Panc1 (cell line): ENCODE results near the gene BPTF. TPM values are rescaled to one million over a fixed set of nuclear protein-coding genes. Genes with fewer than 3 reads are reported as not detected.

Experiments
- ATAC-seq: fragments of 200-7000 bp; cut with Tn5 transposase; 2 replicates; pipeline ENCODE4 v1.9.1; 2020; ENCODE audit warnings: mild to moderate bottlenecking, moderate library complexity
- BruUV-seq: library from RNA; stranded (reverse); fragments of 400-500 nt; replicated peaks from 2 replicates; lab custom pipeline; 2021; lab: Mats Ljungman, UMichigan
- CTCF ChIA-PET: fragments of 300-600 bp; sonication (Branson Sonifier 250); formaldehyde crosslinking; loops from one replicate; lab custom pipeline; 2022; ENCODE audit warnings: antibody characterized with exemption; lab: Charles Lee
- POLR2A ChIA-PET: fragments of 300-600 bp; sonication (Branson Sonifier 250); formaldehyde crosslinking; loops from one replicate; lab custom pipeline; 2022; ENCODE audit warnings: antibody characterized with exemption; lab: Charles Lee
- DNase-seq: peaks from one replicate; pipeline ENCODE4 v3.0.0-alpha.2; 2010; ENCODE audit warnings: low read depth, low spot score
- H3K27ac ChIP-seq: 2 replicates; pipeline ENCODE4 v1.5.1; 2011; ENCODE audit warnings: mild to moderate bottlenecking, low read length, inconsistent platforms
- H3K27me3 ChIP-seq: fragments of 200-500 bp; sonication (Bioruptor generic); 2 replicates; pipeline ENCODE4 v1.6.0; 2014; ENCODE audit warnings: low read length, inconsistent platforms; ENCODE audit not compliant: control insufficient read depth, insufficient read depth
- H3K36me3 ChIP-seq: fragments of 200-500 bp; sonication (Bioruptor generic); 2 replicates; pipeline ENCODE4 v1.5.1; 2014; ENCODE audit warnings: inconsistent platforms, mild to moderate bottlenecking, low read length, moderate library complexity; ENCODE audit not compliant: control insufficient read depth, insufficient read depth
- H3K4me1 ChIP-seq: 2 replicates; pipeline ENCODE4 v1.5.1; 2011; ENCODE audit warnings: inconsistent platforms, mild to moderate bottlenecking, low read length, moderate library complexity; ENCODE audit not compliant: control insufficient read depth, insufficient read depth
- H3K4me3 ChIP-seq, 2 experiments: 2 replicates each; pipeline ENCODE4 v1.5.1; 2011 to 2012; ENCODE audit warnings: low read depth in 2 of 2, low read length in 2 of 2, mild to moderate bottlenecking in 2 of 2, inconsistent platforms in 1 of 2, moderate library complexity in 1 of 2
- H3K9me3 ChIP-seq: fragments of 200-500 bp; sonication (Bioruptor generic); 2 replicates; pipeline ENCODE4 v1.5.1; 2014; ENCODE audit warnings: low read depth, mild to moderate bottlenecking, inconsistent platforms, low read length, moderate library complexity; ENCODE audit not compliant: control insufficient read depth, insufficient read depth
- POLR2AphosphoS5 ChIP-seq: IDR thresholded peaks from 2 replicates; pipeline ENCODE4 v1.6.1; 2012; ENCODE audit warnings: mild to moderate bottlenecking, low read depth, low read length, moderate library complexity
- REST ChIP-seq, 2 experiments: IDR thresholded peaks; 2 replicates each; pipeline ENCODE4 v1.6.1; 2011 to 2012; ENCODE audit warnings: low read depth in 2 of 2, control low read depth in 1 of 2, low read length in 1 of 2, mild to moderate bottlenecking in 1 of 2, moderate library complexity in 1 of 2; ENCODE audit not compliant: insufficient read depth in 1 of 2
- SIN3A ChIP-seq: IDR thresholded peaks from 2 replicates; pipeline ENCODE4 v1.6.1; 2012; ENCODE audit warnings: low read depth, mild to moderate bottlenecking, low read length, moderate library complexity, borderline replicate concordance; ENCODE audit not compliant: insufficient read depth
- TCF7L2 ChIP-seq: IDR thresholded peaks from 2 replicates; pipeline ENCODE4 v1.6.1; 2011; ENCODE audit warnings: mild to moderate bottlenecking, low read depth, low read length, inconsistent platforms
- in situ Hi-C: cut with HindIII; loops from 2 replicates; pipeline ENCODE4 v1.10.0; 2016; ENCODE audit warnings: low sequenced_read_pairs, low pct_unique_long_range_greater_than_20kb
- intact Hi-C: fragments of 100-400 bp; cut with micrococcal nuclease; formaldehyde crosslinking; loops from one replicate; pipeline ENCODE4 v1.10.0; 2022; ENCODE audit not compliant: unreplicated experiment
- total RNA-seq: library from RNA; stranded (reverse); gene quantifications from one replicate; pipeline ENCODE4 v1.2.1, GENCODE V29; 2021; ENCODE audit not compliant: unreplicated experiment
- TF ChIP-seq, protein P1 (sequence below): fragments of 450-650 bp; IDR thresholded peaks from 2 replicates; pipeline ENCODE4 v1.5.1; 2017; ENCODE audit warnings: mild to moderate bottlenecking

Gene BPTF
- total RNA-seq, 1 experiment from 2014 or later, result 51.1 TPM

GRCh38 chr17:67837965-67838364 is 12.7 kb downstream of the BPTF start:
- BruUV-seq, result no TSS peak
- CTCF ChIA-PET, result no interaction called here
- POLR2A ChIA-PET, result no interaction called here
- no peaks in the 10 kb centered on the region for H3K36me3 ChIP-seq
- TF ChIP-seq TCF7L2 (no peak), SIN3A (no peak), POLR2AphosphoS5 (no peak)
- H3K27ac ChIP-seq, result no peak overlapping the region
- no peak for ATAC-seq
- intact Hi-C loops (no loop called here), in situ Hi-C loops (no loop called here)
- peaks cover 2% of the 10 kb centered on the region; the same call in 1 of the 2 replicates for H3K4me1 ChIP-seq
- H3K27me3 ChIP-seq, result no peaks in the 10 kb centered on the region
- no peak overlapping the region for H3K4me3 ChIP-seq
- H3K9me3 ChIP-seq, result no peaks in the 10 kb centered on the region
- DNase-seq, result no peak

- in situ Hi-C loops (no loop called here), intact Hi-C loops (no loop called here)
- ChIA-PET POLR2A (no interaction called here), CTCF (no interaction called here)
- no peak overlapping the region for H3K4me3 ChIP-seq
- peaks cover 2% of the 10 kb centered on the region; the same call in 1 of the 2 replicates for H3K4me1 ChIP-seq
- H3K36me3 ChIP-seq, result no peaks in the 10 kb centered on the region
- no TSS peak for BruUV-seq
- no peak overlapping the region for H3K27ac ChIP-seq
- DNase-seq, result no peak
- H3K27me3 ChIP-seq, result no peaks in the 10 kb centered on the region
- H3K9me3 ChIP-seq, result no peaks in the 10 kb centered on the region
- no peak for ATAC-seq
- TF ChIP-seq, protein P1, sequence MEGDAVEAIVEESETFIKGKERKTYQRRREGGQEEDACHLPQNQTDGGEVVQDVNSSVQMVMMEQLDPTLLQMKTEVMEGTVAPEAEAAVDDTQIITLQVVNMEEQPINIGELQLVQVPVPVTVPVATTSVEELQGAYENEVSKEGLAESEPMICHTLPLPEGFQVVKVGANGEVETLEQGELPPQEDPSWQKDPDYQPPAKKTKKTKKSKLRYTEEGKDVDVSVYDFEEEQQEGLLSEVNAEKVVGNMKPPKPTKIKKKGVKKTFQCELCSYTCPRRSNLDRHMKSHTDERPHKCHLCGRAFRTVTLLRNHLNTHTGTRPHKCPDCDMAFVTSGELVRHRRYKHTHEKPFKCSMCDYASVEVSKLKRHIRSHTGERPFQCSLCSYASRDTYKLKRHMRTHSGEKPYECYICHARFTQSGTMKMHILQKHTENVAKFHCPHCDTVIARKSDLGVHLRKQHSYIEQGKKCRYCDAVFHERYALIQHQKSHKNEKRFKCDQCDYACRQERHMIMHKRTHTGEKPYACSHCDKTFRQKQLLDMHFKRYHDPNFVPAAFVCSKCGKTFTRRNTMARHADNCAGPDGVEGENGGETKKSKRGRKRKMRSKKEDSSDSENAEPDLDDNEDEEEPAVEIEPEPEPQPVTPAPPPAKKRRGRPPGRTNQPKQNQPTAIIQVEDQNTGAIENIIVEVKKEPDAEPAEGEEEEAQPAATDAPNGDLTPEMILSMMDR, result no peak
- TF ChIP-seq TCF7L2 (no peak), POLR2AphosphoS5 (no peak), SIN3A (no peak), REST (IDR thresholded peaks at IDR 0.05; ENCODE audit: insufficient read depth in 1 of 2, low read depth in 2 of 2, low read length in 1 of 2) (no peak)
Observed at GRCh38 chr17:67838538-67838937, 13.2 kb downstream of the BPTF start.

DNA sequence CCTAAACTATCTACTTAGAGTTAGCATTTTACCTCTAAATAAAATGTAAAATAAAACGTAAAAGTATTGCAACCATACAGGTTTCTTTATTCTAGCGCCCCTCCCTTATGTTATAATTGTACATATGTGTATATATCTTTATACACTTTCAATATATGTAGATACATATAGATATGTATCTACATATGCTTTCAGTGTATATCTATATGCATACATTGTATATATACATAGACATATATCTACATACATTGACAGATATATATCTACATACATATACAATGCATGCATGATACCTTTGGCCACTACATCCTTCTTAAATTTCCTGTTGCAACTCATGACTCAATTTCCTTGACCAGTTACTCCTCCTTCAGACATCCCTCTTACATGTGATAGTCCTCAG is 16.7 kb downstream of the BPTF start:
- Histone ChIP-seq H3K27me3 (no peaks in the 10 kb centered on the region), H3K36me3 (no peaks in the 10 kb centered on the region), H3K27ac (no peak overlapping the region), H3K9me3 (no peaks in the 10 kb centered on the region), H3K4me1 (no peaks in the 10 kb centered on the region), H3K4me3 (no peak overlapping the region)
- ATAC-seq (no peak), DNase-seq (no peak)
- ChIA-PET CTCF (no interaction called here), POLR2A (no interaction called here)
- in situ Hi-C loops (no loop called here), intact Hi-C loops (no loop called here)
- TF ChIP-seq TCF7L2 (no peak), POLR2AphosphoS5 (no peak), REST (IDR thresholded peaks at IDR 0.05; ENCODE audit: insufficient read depth in 1 of 2, low read depth in 2 of 2, low read length in 1 of 2) (no peak)
- BruUV-seq, result no TSS peak
